Pulmonary artery endothelial cell (primary cell): Measurements from ENCODE around the gene ETFB. TPM values are rescaled to one million over a fixed set of nuclear protein-coding genes. Genes with fewer than 3 reads are reported as not detected.
A peak's percentile ranks its signal among the peaks of the same experiment; 100 is the strongest.

ENCODE experiments used
- DNase-seq: peaks from one replicate; pipeline ENCODE4 v3.0.0-alpha.2; 2011; ENCODE audit warnings: low read depth, low spot score
- total RNA-seq: library from RNA; depleted of rRNA; stranded (reverse); fragments of >200 nt; gene quantifications from 2 replicates; pipeline ENCODE4 v1.2.3, GENCODE V29; 2014

The ETFB gene
- total RNA-seq, 1 donor from 2014 or later: 65.6 TPM

DNA sequence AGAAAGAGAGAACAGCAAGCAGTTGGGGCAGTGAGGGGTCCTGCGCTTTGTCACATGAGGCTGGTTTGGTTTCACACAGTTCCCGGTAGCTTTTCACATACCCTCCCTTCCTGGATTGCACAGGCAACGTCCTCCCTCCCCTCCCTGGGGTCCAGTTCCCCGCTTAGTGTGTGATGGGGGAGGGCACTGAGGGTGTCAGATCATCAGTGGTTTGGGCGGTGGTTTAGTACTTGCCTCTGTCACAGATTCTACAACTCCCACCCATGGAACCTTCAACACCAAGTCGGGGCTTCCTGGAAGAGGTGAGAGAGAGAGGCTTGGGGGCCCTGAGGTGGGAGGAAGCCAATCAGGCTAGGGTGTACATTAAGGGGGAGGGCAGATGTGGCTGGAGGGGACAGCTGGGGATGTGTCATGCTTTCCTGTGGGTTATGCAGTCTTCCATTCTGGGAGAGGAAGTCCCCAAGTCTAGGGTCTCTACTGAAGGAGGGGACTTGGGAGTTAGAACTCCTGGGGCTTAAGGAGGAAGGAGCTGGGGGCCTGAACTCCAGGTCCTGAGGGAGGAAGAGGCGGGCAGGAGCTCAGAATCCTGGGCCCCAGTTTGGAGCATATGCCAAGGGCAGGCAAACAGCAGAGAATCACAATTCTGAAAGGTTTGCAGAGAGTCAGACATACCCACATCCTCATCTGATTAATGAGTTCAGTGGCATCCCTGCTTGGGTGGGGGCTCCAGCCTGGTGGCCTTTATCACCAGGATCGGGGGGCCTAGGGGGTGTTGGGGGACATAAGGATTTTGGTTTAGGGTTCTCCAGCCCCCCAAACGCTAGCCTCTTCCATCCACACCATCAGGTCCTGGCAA lies 6.7 kb upstream of the ETFB start, which contains the start of gene NKG7:
Gene NKG7 (minus strand): TSS at position 6 of the 856 bp plus-strand sequence. CDS start 119 bp downstream, outside the sequence.
- DNase-seq: no peak

- DNase-seq: no peak
These were observed 5.9 kb upstream of the ETFB start for GRCh38 chr19:51372021-51372648.

- DNase-seq: no peak
These were observed 5.0 kb upstream of the ETFB start for GRCh38 chr19:51371186-51371690.

GRCh38 chr19:51370230-51370629 lies 4.0 kb upstream of the ETFB start:
- DNase-seq: no peak

DNA sequence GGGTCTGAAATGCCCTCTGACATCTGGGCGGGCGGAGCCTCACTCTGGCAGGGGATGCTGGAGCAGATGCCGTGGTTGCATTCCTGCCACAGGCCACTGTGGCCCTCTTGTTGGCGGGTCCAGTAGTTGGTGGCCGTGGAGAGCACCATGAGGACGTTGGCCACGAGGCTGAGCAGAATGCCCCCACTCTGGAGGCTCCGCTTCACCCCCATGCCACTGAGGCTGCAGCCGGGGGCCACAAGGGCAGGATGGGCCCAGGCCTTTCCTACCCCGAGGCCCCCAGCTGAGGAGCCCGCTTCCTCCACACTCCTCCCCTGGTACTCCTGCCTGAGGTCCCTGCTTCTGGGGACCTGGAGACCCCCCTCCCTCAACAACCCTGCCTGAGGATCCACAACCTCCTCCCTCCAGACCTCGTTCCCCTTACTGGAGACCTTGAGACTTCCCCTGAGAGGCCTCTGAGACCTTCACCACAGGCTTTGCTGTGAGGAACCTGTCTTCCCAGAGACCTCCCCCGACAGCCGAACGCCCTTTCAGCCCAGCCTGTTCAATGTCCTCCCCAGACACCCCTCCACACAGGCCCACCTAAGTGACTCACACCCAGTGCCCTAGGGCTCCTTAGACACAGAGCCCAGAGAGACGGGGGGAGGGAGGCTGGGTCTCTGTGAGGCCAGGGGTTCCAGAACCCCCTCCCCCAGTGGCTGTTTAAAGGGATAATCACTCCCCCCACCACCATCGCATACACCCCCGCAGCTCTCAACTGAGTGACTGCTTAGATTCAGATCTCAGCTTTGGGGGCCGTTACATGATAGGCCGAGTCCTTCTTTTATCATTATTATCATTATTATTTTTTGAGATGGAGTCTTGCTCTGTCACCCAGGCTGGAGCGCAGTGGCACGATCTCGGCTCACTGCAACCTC lies 2.4 kb upstream of the ETFB start, which contains the start of gene CLDND2:
Gene CLDND2 (minus strand): TSS at position 638 of the 917 bp plus-strand sequence. CDS start 426 bp downstream, at position 212.
- no peak for DNase-seq

DNA sequence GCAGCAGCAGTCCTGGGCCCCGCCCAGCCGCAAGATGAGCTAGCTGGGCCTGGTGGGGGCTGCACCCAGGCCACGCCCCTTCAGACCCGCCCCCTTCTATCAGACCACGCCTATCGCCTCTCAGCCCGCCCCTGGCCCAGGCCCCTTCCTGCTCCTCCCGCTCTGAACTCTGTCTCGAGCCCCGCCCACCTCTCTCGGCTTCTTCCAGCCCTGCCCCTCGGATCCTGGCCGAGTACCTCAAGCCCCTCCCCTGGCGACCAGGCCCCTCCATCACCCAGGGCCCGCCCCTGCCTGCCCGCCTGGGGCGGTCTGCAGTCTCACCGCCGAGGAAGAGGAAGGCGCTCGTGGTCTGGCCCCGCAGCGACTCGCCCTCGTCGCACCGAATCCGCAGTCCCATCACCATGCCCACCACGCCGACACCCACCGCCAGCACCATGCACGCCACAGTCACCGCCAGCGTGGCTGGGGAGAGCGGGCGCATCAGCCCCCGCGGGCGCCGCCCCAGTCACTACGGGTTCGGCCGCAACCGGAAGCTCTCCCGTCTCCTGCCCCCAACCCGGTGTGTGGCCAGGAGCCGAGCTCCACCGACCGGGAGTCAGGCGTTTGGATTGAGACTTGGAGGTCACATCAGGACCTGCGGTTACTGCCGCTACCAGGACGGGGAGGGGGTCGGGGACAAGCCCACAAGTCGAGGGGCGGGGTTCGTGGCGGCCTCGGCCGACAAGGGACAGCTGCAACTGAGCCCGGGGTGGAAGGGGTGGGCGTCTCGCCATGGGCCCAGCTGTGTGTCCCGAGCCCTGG lies 1.6 kb upstream of the ETFB start:
- DNase-seq: peak; percentile 93

DNA sequence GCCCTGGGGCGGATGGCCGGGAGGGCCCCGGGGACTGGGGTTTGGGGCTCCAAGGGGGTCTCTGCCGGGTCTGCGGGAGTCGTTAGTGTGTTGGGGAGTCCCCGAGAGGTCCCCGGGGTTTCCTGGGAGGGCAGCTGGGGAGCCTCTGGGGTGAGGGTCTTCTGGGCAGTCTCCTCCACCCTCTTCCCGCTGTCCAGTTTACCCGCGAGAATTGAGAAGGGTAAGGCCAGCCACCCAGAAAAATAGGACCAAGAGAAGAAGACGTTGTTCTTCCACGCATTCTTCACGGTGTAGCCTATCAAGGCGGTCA lies 1.0 kb upstream of the ETFB start:
- no peak for DNase-seq

- DNase-seq: peak; percentile 93
These were observed 434 bp upstream of the ETFB start for GRCh38 chr19:51366389-51367254.

- DNase-seq: no peak
These were observed 800 bp downstream of the ETFB start for GRCh38 chr19:51365211-51365964.

- DNase-seq: no peak
These were observed 1.7 kb downstream of the ETFB start for GRCh38 chr19:51364200-51365106.

DNA sequence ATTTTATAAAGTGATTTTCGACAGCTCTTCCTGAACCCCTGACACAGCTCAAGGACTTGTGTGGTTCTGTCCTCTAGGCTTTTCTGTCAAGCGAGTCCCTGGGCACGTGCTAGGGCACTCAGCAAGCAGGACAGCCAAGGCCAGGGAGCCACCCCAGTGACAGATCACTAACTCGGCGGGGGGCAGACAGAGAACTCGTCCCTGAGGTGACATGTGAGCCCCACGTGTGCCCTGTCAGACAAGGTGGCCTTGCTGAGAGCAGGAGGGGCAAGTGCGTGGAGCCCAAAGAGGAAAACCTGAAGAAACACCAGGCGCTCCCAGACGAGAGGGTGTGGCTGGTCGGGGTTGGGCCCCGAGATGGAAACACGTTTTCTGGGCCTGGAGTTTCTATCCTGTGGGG lies 4.9 kb downstream of the ETFB start:
- no peak for DNase-seq

DNA sequence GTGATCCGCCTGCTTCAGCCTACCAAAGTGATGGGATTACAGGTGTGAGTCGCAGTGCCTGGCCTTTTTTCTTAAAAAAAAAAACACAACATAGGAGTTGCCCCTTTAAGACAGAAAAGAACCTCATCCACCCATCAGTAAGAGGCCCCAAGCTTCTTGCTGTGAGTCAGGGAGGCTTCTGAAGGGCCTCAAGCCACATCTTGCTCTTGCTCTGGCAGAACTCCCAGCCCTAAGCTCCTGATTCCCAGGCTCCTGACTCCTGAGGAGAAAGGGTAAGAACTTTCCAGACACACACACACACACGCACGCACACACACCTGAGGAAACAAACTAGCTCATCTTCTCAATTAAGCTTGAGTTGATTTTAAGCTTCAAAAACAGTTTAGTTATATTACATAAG lies 6.9 kb downstream of the ETFB start:
- DNase-seq: no peak

DNA sequence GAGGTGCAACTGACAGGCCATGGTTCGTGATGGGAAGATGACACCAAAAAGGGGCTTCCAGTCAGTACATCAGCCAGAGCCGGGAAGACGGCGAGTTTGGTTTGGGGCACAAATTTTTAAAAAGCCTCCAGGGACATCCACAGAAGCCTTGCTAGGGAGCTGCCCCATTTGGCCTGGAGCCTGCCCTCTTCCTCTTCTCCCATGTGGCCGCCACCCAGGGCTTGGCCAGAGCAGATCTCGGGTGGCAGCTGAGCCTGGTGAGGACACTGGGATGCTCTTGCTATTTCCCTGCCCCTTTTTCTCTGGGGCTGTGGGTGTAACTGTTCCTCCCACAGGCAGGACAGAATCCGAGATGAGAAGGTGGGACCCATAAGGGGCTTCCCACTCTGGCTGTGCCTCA lies 8.2 kb downstream of the ETFB start:
- no peak for DNase-seq

- no peak for DNase-seq
These were observed 9.9 kb downstream of the ETFB start for GRCh38 chr19:51356159-51356801.

DNA sequence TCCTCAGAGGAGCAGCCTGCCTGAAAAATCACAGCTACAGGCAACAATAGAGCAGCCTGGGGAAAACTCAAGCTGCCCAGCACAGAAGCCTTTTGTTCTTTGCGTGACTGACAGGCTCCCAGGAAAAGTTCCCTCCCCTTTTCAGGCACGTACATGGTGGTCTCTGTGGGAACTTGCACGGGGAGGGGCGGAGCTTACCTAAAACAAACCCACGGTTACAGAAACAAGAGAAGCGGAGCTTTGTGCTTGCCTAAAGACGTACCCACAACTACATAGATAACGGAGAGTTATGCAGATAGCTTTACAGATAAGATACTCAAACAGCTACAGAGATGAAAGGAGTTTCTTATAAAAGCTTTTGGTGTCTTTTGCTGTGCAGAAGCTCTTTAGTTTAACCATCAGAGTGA lies 11.4 kb downstream of the ETFB start:
- no peak for DNase-seq

DNA sequence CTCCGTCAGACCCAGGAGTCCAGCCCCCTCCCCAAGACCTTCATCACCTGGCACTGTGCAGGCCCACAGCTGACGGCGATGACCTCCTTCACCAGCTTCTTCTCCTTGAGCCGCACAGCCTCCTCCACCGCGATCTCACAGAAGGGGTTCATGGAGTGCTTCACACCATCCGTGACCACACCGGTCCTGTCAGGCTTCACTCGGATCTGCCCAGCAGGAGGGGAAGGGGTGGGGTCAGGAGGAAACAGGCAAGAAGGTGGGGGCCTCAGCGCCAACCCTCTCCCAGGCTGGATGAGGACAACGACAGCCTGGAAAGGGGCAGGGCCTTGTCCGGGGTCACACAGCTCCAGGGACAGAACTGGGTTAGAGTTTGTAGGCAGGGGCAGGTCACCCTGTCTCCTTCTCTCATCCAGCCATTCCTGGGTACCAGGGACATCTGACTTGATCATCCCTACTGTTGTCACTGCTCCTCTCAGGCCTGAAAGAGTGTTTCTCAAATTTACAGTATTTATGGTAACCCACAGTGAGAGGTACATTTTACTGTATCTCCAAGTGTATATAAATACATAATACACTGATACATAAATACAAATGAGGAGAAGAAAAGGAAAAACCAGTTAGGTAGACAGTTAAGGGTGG lies 12.0 kb downstream of the ETFB start:
- no peak for DNase-seq

DNA sequence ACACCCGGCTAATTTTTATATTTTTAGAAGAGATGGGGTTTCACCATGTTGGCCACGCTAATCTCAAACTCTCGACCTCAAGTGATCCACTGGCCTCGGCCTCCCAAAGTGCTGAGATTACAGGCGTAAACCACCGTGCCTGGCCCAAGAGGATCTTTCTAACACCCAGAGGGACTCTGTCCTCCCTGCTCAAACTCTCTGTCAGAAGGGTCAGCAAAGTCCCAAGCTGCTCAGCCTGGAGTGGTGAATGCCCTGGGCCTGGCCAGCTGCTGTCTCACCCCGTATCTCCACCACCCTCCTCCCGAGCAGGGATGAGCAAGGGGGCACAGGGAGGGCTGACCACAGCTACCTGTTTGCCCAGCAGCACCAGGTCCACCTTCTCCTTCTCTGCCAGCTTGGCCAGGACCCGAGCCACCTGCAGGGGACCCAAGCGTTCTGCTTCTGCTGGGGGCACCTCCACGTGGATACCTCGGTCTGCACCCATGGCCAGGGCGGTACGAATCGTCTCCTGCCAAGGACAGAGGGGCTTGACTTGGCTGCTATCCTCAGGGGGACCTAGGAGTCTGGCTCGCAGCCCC lies 13.3 kb downstream of the ETFB start:
- DNase-seq: no peak
